ENCODE results near the gene PPP4R4.

Gene PPP4R4

DNA sequence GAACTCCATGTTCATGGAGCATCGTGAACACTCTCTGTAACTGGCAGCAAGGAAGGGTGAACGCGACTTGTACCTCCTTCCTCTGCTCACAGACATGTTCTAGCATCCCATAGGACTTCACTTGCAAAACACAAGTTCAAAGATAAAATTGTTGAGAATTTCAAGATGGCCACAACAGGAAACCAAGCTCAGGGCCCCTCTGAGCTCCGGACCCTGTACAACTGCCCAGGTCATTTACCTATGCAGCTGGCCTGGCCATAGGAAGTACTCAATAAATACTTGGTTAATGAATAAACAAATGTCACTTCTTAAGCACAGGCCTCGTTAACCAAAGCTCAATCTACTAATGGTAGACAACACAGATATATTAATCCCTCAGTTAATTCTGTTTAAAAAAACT is 11.7 kb upstream of the PPP4R4 start:
- Mint-ChIP-seq H3K36me3 (no peaks in the 10 kb centered on the region), H3K27ac (no peak overlapping the region), H3K4me3 (no peak overlapping the region), H3K4me1 (no peaks in the 10 kb centered on the region), H3K9me3 (no peaks in the 10 kb centered on the region), H3K27me3 (peaks cover 53% of the 10 kb centered on the region)
- no peak for ATAC-seq

- ATAC-seq, result no peak
- no peaks in the 10 kb centered on the region for H3K4me1 Mint-ChIP-seq
- no peak overlapping the region for H3K4me3 Mint-ChIP-seq
- H3K27ac Mint-ChIP-seq, result no peak overlapping the region
- H3K27me3 Mint-ChIP-seq, result peaks cover 40% of the 10 kb centered on the region
- no peaks in the 10 kb centered on the region for H3K36me3 Mint-ChIP-seq
- no peaks in the 10 kb centered on the region for H3K9me3 Mint-ChIP-seq
Observed at GRCh38 chr14:94163796-94164195, 10.3 kb upstream of the PPP4R4 start.

DNA sequence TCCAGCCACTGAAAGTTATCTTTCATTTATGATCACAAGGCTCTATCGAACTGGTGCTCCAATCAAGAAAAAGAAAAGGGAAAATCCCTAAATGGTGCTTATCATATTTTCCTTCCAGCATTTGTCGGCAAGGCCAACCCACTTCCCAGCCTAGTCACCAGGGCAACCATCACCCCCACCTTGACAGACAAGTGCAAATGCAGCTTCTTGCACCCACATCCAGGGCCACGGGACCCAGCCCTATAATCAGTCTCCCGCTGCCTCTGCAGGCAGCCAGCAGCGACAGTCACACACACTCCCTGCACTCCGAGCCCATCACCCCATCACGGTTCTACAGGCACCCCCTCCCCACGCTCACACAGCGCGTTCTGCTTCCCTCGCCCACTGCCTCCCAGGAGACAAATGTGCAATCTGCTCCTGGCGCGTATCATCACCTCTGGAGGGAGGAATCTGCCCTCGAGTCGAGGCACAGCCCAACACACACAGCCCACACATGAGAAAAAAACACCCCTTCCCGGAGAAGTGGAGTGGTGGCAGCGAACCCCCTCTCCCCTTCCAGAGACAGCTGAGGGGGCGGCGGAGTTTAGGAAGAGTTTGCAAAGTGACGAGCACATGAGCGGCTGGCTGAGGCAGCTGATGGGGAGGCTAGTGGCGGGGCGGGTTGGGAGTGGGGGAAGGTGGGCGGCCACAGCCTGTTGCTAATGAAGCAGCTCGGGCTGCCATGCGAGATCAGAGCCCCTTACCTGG is 9.3 kb upstream of the PPP4R4 start:
- H3K36me3 Mint-ChIP-seq, result no peaks in the 10 kb centered on the region
- no peak for ATAC-seq
- no peak overlapping the region for H3K4me3 Mint-ChIP-seq
- H3K27ac Mint-ChIP-seq, result no peak overlapping the region
- H3K4me1 Mint-ChIP-seq, result no peaks in the 10 kb centered on the region
- no peaks in the 10 kb centered on the region for H3K9me3 Mint-ChIP-seq
- peaks cover 30% of the 10 kb centered on the region for H3K27me3 Mint-ChIP-seq

- no peaks in the 10 kb centered on the region for H3K9me3 Mint-ChIP-seq
- no peak overlapping the region for H3K4me3 Mint-ChIP-seq
- ATAC-seq, result no peak
- H3K27ac Mint-ChIP-seq, result no peak overlapping the region
- H3K27me3 Mint-ChIP-seq, result peaks cover 27% of the 10 kb centered on the region
- no peaks in the 10 kb centered on the region for H3K4me1 Mint-ChIP-seq
- H3K36me3 Mint-ChIP-seq, result no peaks in the 10 kb centered on the region
Observed at GRCh38 chr14:94165744-94166143, 8.4 kb upstream of the PPP4R4 start.

GRCh38 chr14:94170136-94170535 is 4.0 kb upstream of the PPP4R4 start:
- Mint-ChIP-seq H3K4me3 (no peak overlapping the region), H3K4me1 (peaks cover 4% of the 10 kb centered on the region), H3K9me3 (no peaks in the 10 kb centered on the region), H3K36me3 (no peaks in the 10 kb centered on the region), H3K27me3 (peaks cover 36% of the 10 kb centered on the region), H3K27ac (no peak overlapping the region)
- ATAC-seq, result no peak

- Mint-ChIP-seq H3K4me1 (peaks cover 10% of the 10 kb centered on the region), H3K9me3 (no peaks in the 10 kb centered on the region), H3K27me3 (peaks cover 38% of the 10 kb centered on the region), H3K4me3 (no peak overlapping the region), H3K36me3 (no peaks in the 10 kb centered on the region), H3K27ac (no peak overlapping the region)
- no peak for ATAC-seq
Observed at GRCh38 chr14:94171208-94171607, 2.9 kb upstream of the PPP4R4 start.

DNA sequence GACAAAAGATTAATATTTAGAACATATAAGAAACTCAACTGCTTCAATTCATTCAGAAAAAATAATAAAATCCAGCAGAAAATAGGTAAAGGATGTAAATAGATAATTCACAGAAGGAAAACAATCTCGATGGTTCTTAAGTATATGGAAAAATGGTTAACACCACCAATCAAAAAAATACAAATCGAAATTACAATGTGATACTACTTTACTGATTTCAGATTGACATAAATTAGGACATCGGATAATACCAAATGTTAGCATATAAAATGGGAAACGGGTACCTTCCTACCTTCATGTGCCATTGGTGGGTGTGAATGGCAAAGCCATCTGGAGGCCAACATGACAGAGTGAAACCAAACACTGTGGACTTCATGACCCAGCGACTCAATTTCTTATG is 1.6 kb upstream of the PPP4R4 start:
- H3K27ac Mint-ChIP-seq, result no peak overlapping the region
- peaks cover 40% of the 10 kb centered on the region for H3K27me3 Mint-ChIP-seq
- no peaks in the 10 kb centered on the region for H3K36me3 Mint-ChIP-seq
- no peak for ATAC-seq
- peaks cover 10% of the 10 kb centered on the region for H3K4me1 Mint-ChIP-seq
- no peaks in the 10 kb centered on the region for H3K9me3 Mint-ChIP-seq
- no peak overlapping the region for H3K4me3 Mint-ChIP-seq

GRCh38 chr14:94173471-94173884 is 644 bp upstream of the PPP4R4 start:
- H3K4me3 Mint-ChIP-seq, result peak overlapping the region; percentile 66
- no peak for ATAC-seq
- H3K9me3 Mint-ChIP-seq, result no peaks in the 10 kb centered on the region
- peaks cover 10% of the 10 kb centered on the region for H3K4me1 Mint-ChIP-seq
- no peak overlapping the region for H3K27ac Mint-ChIP-seq
- H3K36me3 Mint-ChIP-seq, result no peaks in the 10 kb centered on the region
- H3K27me3 Mint-ChIP-seq, result peaks cover 45% of the 10 kb centered on the region

- ATAC-seq, result peak; percentile 56
- H3K9me3 Mint-ChIP-seq, result no peaks in the 10 kb centered on the region
- no peaks in the 10 kb centered on the region for H3K36me3 Mint-ChIP-seq
- H3K27me3 Mint-ChIP-seq, result peaks cover 57% of the 10 kb centered on the region
- peak overlapping the region; percentile 38 for H3K4me3 Mint-ChIP-seq
- H3K27ac Mint-ChIP-seq, result no peak overlapping the region
- peaks cover 10% of the 10 kb centered on the region for H3K4me1 Mint-ChIP-seq
Observed at GRCh38 chr14:94174604-94175010, 485 bp downstream of the PPP4R4 start.

DNA sequence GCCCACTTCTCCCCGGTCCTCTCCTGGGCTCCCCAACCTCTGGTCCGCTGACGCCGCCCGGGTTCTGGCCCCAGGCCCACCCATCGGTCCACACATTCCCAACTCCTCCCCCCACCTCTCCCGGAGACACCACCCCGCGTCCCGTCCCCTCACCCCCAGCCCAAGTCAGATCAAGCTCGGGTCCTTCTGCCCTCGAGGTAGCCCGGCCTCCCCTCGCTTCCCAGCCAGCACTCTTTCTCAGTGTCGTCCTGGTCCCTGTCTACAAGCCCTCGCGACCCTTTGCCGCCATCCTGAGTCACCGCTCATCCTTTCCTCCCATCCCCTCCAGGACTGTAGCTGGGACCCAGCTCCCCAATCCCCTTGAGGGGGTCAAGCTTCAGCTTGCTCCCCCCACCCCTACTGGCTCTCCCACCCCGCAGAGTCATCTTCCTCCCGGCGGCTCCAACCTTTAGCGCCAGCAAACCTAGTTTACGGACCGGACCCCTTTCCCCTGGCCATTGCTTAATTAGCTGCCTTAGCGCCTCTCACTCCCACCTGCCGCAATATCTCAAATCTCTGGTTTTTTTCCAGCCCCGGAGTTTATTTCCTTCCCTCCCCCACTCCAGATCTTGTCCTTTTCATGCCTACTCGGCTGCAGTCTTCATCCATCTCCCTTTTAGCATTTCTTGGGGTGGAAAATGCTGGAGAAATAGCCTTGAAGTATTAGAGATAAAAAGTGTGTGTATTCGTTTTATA is 1.1 kb downstream of the PPP4R4 start:
- no peak overlapping the region for H3K27ac Mint-ChIP-seq
- H3K36me3 Mint-ChIP-seq, result no peaks in the 10 kb centered on the region
- H3K27me3 Mint-ChIP-seq, result peaks cover 62% of the 10 kb centered on the region
- peak; percentile 12 for ATAC-seq
- no peaks in the 10 kb centered on the region for H3K9me3 Mint-ChIP-seq
- H3K4me3 Mint-ChIP-seq, result peak overlapping the region; percentile 78
- peaks cover 10% of the 10 kb centered on the region for H3K4me1 Mint-ChIP-seq

- Mint-ChIP-seq H3K27ac (no peak overlapping the region), H3K4me3 (peak overlapping the region; percentile 78), H3K36me3 (no peaks in the 10 kb centered on the region), H3K27me3 (peaks cover 68% of the 10 kb centered on the region), H3K4me1 (peaks cover 16% of the 10 kb centered on the region), H3K9me3 (no peaks in the 10 kb centered on the region)
- ATAC-seq, result no peak
Observed at GRCh38 chr14:94175747-94176146, 1.6 kb downstream of the PPP4R4 start.

GRCh38 chr14:94176808-94177207 is 2.7 kb downstream of the PPP4R4 start:
- no peak for ATAC-seq
- Mint-ChIP-seq H3K27ac (no peak overlapping the region), H3K4me3 (no peak overlapping the region), H3K27me3 (peaks cover 75% of the 10 kb centered on the region), H3K9me3 (no peaks in the 10 kb centered on the region), H3K4me1 (peaks cover 22% of the 10 kb centered on the region), H3K36me3 (no peaks in the 10 kb centered on the region)

- no peak for ATAC-seq
- peaks cover 73% of the 10 kb centered on the region for H3K27me3 Mint-ChIP-seq
- no peak overlapping the region for H3K4me3 Mint-ChIP-seq
- no peaks in the 10 kb centered on the region for H3K9me3 Mint-ChIP-seq
- H3K4me1 Mint-ChIP-seq, result peaks cover 22% of the 10 kb centered on the region
- no peaks in the 10 kb centered on the region for H3K36me3 Mint-ChIP-seq
- no peak overlapping the region for H3K27ac Mint-ChIP-seq
Observed at GRCh38 chr14:94177806-94178205, 3.7 kb downstream of the PPP4R4 start.

DNA sequence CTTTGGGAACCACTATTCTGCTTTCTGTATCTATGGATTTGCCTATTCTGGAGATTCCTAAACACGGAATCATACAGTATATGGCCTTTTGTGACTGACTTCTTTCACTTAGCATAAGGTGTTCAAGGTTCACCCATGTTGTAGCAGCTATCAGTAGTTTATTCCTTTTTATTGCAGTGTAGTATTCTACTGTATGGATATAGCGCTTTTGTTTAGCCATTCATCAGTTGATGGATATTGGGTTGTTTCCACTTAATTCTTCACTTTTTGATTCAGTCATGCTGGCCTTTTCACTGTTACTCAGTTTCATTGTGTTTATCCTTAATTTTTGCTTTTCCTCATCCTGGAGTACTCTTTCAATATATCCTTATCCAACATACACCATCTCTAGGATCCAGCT is 5.1 kb downstream of the PPP4R4 start:
- Mint-ChIP-seq H3K4me3 (no peak overlapping the region), H3K9me3 (no peaks in the 10 kb centered on the region), H3K27me3 (peaks cover 64% of the 10 kb centered on the region), H3K4me1 (peaks cover 22% of the 10 kb centered on the region), H3K36me3 (no peaks in the 10 kb centered on the region), H3K27ac (no peak overlapping the region)
- ATAC-seq, result no peak

DNA sequence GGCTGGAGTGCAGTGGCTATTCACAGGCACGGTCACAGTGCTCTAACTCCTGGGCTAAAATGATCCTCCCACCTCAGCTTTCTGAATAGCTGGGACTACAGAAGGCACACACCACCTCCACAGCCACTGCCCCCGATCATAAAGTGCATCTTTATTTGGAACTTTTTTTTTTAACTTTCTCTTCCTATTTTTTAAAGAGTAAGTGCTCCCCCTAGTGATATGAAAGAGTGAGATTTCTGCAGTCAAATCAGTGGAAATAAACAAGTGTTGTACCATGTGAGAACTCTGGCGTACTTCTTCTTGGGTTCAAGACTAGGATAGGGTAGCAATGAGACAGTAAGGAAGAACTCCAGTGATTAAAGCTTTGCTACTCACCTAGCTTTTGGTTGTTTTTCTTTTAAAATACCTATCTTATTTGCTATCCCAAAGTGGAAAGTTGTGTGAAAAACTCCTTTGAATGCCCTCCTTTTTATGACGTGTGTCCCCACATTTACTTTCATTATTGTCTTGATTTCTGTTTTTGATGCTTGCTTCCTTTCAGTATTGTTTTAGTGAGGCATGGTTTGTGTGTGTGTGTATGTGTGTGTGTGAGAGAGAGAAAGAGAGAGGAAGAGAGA is 6.6 kb downstream of the PPP4R4 start:
- ATAC-seq, result peak; percentile 71
- no peaks in the 10 kb centered on the region for H3K9me3 Mint-ChIP-seq

GRCh38 chr14:94181835-94182234 is 7.7 kb downstream of the PPP4R4 start:
- Mint-ChIP-seq H3K9me3 (no peaks in the 10 kb centered on the region), H3K27ac (no peak overlapping the region), H3K4me3 (no peak overlapping the region), H3K27me3 (peaks cover 41% of the 10 kb centered on the region), H3K4me1 (peaks cover 11% of the 10 kb centered on the region), H3K36me3 (no peaks in the 10 kb centered on the region)
- no peak for ATAC-seq

More for the DNA sequence above, 6.6 kb downstream of the PPP4R4 start:
- peaks cover 11% of the 10 kb centered on the region for H3K4me1 Mint-ChIP-seq
- peak overlapping the region; percentile 33 for H3K4me3 Mint-ChIP-seq
- no peaks in the 10 kb centered on the region for H3K36me3 Mint-ChIP-seq
- no peak overlapping the region for H3K27ac Mint-ChIP-seq
- peaks cover 51% of the 10 kb centered on the region for H3K27me3 Mint-ChIP-seq

Measured in stimulated activated memory B cell treated with anti-CD40 and anti-IgM and Interleukin-4, amounts not matched to agents 10 μg/mL and 1 μg/mL and 100 μg/mL, for 72 hours (primary cell).